AG04449 (cell line): ENCODE data around the gene NEK7.

ENCODE experiments used
- CTCF ChIA-PET: fragments of 350-600 bp; formaldehyde crosslinking; extraction: SDS; loops from one replicate; lab custom pipeline; 2021; ENCODE audit warnings: antibody characterized with exemption; lab: Yijun Ruan, JAX
- POLR2A ChIA-PET: fragments of 400-600, 350-600 bp; formaldehyde crosslinking; extraction: SDS; loops from one replicate; lab custom pipeline; 2020; ENCODE audit warnings: antibody characterized with exemption, inconsistent platforms; lab: Yijun Ruan, JAX
- DNase-seq: peaks from one replicate; pipeline ENCODE4 v3.0.0-alpha.2; 2010; ENCODE audit warnings: low read depth, low spot score
- H3K4me3 ChIP-seq: 2 replicates; pipeline ENCODE4 v1.5.1; 2011; ENCODE audit warnings: low read depth, mild to moderate bottlenecking, control low read depth, low read length
- CTCF ChIP-seq: IDR thresholded peaks from one replicate; pipeline ENCODE4 v1.5.1; 2011; ENCODE audit warnings: mild to moderate bottlenecking, moderate library complexity, low read length, control low read depth, inconsistent platforms; ENCODE audit not compliant: insufficient read depth; ENCODE audit errors: missing control alignments

NEK7 gene

DNA sequence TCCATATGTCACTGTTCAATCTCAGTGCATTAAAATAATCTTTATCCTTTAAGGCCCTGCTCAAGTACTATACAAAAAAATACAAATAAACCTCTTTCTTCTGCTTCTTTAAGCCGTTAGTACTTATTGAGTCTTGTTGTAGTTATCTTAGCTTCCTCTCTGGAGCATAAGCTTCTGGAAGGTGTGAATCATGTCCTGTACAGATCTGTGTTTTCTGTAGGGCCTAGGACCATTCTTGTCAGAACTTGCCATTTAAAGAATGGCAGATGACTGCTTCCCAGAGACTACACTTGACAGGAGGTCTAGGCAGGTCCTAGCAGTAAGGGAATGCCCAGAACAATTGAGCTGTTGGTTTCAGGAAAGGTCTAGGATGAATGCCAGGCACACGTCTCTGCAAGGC lies 12.9 kb downstream of the NEK7 start:
- TF ChIP-seq CTCF: no peak
- CTCF ChIA-PET: interaction anchor here (0.6 to 1.1 kb wide), 2 partner anchors 84 to 298 kb away, joined by 3 read pairs; no protein-coding TSS in a partner anchor
- POLR2A ChIA-PET: interaction anchor here (0.7 to 1.0 kb wide), 2 partner anchors 8 to 13 kb away, joined by 3 read pairs; partner anchors contain the start of gene NEK7
- no peak for DNase-seq
- no peak overlapping the region for H3K4me3 ChIP-seq

- no peak for TF ChIP-seq CTCF
- POLR2A ChIA-PET: interaction anchor here (1.0 kb wide), 1 partner anchor 83 kb away, joined by 3 read pairs; no protein-coding TSS in a partner anchor
- CTCF ChIA-PET: interaction anchor here (0.8 to 0.9 kb wide), 3 partner anchors 14 to 117 kb away, joined by 3 read pairs; no protein-coding TSS in a partner anchor
These were observed 15.1 kb downstream of the NEK7 start for GRCh38 chr1:198171667-198172540.

DNA sequence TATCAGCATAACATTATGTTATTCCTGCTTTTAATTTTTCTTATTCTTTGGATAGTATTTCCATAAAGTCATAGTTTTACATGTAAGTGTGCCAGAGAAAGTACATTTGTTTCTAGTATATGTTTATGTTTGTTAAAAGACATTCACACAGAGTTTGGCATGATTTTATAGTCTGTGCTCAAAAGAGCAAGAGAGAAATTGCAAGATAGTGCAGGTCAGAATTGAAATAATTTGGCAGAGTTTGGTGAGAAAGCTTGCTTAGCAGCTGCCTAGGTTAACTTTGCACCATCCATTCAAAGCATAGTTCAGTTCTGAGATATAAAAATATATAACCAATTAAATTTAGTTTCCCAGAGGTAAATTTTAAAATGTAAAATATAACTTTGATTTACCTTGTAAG lies 17.0 kb downstream of the NEK7 start:
- CTCF ChIA-PET: interaction anchor here (0.7 kb wide), 1 partner anchor 65 kb away, joined by 3 read pairs; no protein-coding TSS in a partner anchor
- POLR2A ChIA-PET: no interaction called here
- no peak for DNase-seq
- H3K4me3 ChIP-seq: no peak overlapping the region
- TF ChIP-seq CTCF: no peak

More at GRCh38 chr1:198171667-198172540, 15.1 kb downstream of the NEK7 start:
- H3K4me3 ChIP-seq: no peak overlapping the region
- DNase-seq: no peak

- ChIA-PET CTCF (interaction anchor here (0.7 to 1.2 kb wide), 4 partner anchors 8 to 102 kb away, joined by 3 to 4 read pairs (median 3); no protein-coding TSS in a partner anchor), POLR2A (no interaction called here)
- no peak for DNase-seq
- TF ChIP-seq CTCF: no peak
- H3K4me3 ChIP-seq: no peak overlapping the region
These were observed 17.5 kb downstream of the NEK7 start for GRCh38 chr1:198174297-198174696.

- CTCF ChIA-PET: interaction anchor here (0.8 to 1.2 kb wide), 4 partner anchors 8 to 103 kb away, joined by 3 to 4 read pairs (median 3); no protein-coding TSS in a partner anchor
- TF ChIP-seq CTCF: no peak
- DNase-seq: no peak
- POLR2A ChIA-PET: no interaction called here
- H3K4me3 ChIP-seq: no peak overlapping the region
These were observed 18.8 kb downstream of the NEK7 start for GRCh38 chr1:198175423-198176170.
